Caco-2 (cell line): ENCODE measurements around the gene MARCHF6. TPM values are rescaled to one million over a fixed set of nuclear protein-coding genes. Genes with fewer than 3 reads are reported as not detected.

ENCODE experiments used
- BruUV-seq: library from RNA; stranded (reverse); fragments of 400-500 nt; replicated peaks from 2 replicates; lab custom pipeline; 2021; lab: Mats Ljungman, UMichigan
- CTCF ChIA-PET: fragments of 300-600 bp; sonication (Branson Sonifier 250); formaldehyde crosslinking; loops from one replicate; lab custom pipeline; 2022; ENCODE audit warnings: antibody characterized with exemption; lab: Charles Lee
- POLR2A ChIA-PET: fragments of 300-600 bp; sonication (Branson Sonifier 250); formaldehyde crosslinking; loops from one replicate; lab custom pipeline; 2022; ENCODE audit warnings: antibody characterized with exemption; lab: Charles Lee
- DNase-seq, 2 experiments: peaks; one replicate each; pipeline versions ENCODE4 v3.0.0 to v3.0.0-alpha.2; 2020 to 2022
- H3K27me3 ChIP-seq: replicated peaks from 2 replicates; pipeline ENCODE4 v1.6.0; 2011; ENCODE audit warnings: low read length; ENCODE audit not compliant: control insufficient read depth, insufficient read depth
- H3K36me3 ChIP-seq: 2 replicates; pipeline ENCODE4 v1.5.1; 2011; ENCODE audit warnings: low read length; ENCODE audit not compliant: control insufficient read depth, insufficient read depth
- H3K4me1 ChIP-seq: fragments of 250-450 bp; sonication (Bioruptor Pico); 2 replicates; pipeline ENCODE4 v1.5.1; 2020; ENCODE audit warnings: mild to moderate bottlenecking
- H3K4me3 ChIP-seq: 2 replicates; pipeline ENCODE4 v1.5.1; 2011; ENCODE audit warnings: low read depth, mild to moderate bottlenecking, control low read depth, low read length
- H3K9me3 ChIP-seq: fragments of 250-450 bp; sonication (Bioruptor Pico); 2 replicates; pipeline ENCODE4 v1.5.1; 2020; ENCODE audit warnings: mild to moderate bottlenecking, moderate library complexity
- H3K27ac Mint-ChIP-seq: one replicate; pipeline ENCODE4 v1.8.0; 2022; ENCODE audit warnings: mixed read lengths; ENCODE audit not compliant: unreplicated experiment
- H3K27me3 Mint-ChIP-seq: one replicate; pipeline ENCODE4 v1.8.0; 2022; ENCODE audit warnings: mixed read lengths; ENCODE audit not compliant: insufficient read depth, unreplicated experiment
- H3K36me3 Mint-ChIP-seq: one replicate; pipeline ENCODE4 v1.8.0; 2022; ENCODE audit warnings: mild to moderate bottlenecking, mixed read lengths; ENCODE audit not compliant: insufficient read depth, unreplicated experiment
- H3K4me1 Mint-ChIP-seq: one replicate; pipeline ENCODE4 v1.8.0; 2022; ENCODE audit warnings: low read depth, mixed read lengths; ENCODE audit not compliant: unreplicated experiment
- H3K4me3 Mint-ChIP-seq: one replicate; pipeline ENCODE4 v1.8.0; 2022; ENCODE audit warnings: mild to moderate bottlenecking, moderate library complexity, mixed read lengths; ENCODE audit not compliant: unreplicated experiment
- H3K9me3 Mint-ChIP-seq: one replicate; pipeline ENCODE4 v1.8.0; 2022; ENCODE audit warnings: mixed read lengths; ENCODE audit not compliant: unreplicated experiment
- intact Hi-C: fragments of 100-400 bp; cut with micrococcal nuclease; formaldehyde crosslinking; loops from one replicate; pipeline ENCODE4 v1.10.0; 2022; ENCODE audit not compliant: unreplicated experiment
- total RNA-seq: library from RNA; stranded (reverse); gene quantifications from 2 replicates; pipeline ENCODE4 v1.2.3, GENCODE V29; 2022
- TF ChIP-seq, protein P1 (sequence below), 2 experiments: fragments of 200-600 bp in 1 of 2; IDR thresholded peaks; 1 replicate in 1 of 2; 2 replicates in 1 of 2; pipeline versions ENCODE4 v1.5.1 to v1.8.0; 2011 to 2022; ENCODE audit warnings: antibody characterized with exemption in 1 of 2, control low read depth in 1 of 2, inconsistent platforms in 1 of 2, low read depth in 1 of 2, low read length in 1 of 2, mild to moderate bottlenecking in 1 of 2, moderate library complexity in 1 of 2; ENCODE audit not compliant: insufficient read depth in 1 of 2, severe bottlenecking in 1 of 2, unreplicated experiment in 1 of 2

Gene MARCHF6
- total RNA-seq, 1 experiment from 2014 or later: 123 TPM

- H3K4me1 Mint-ChIP-seq: peaks cover 13% of the 10 kb centered on the region
- peaks cover 8% of the 10 kb centered on the region for H3K9me3 Mint-ChIP-seq
- CTCF ChIA-PET: interaction anchor here (2.2 kb wide), 1 partner anchor 22 kb away, joined by 8 read pairs; no protein-coding TSS in a partner anchor
- H3K27me3 Mint-ChIP-seq: no peaks in the 10 kb centered on the region
- peaks cover 6% of the 10 kb centered on the region for H3K36me3 Mint-ChIP-seq
- H3K9me3 ChIP-seq: peaks cover 5% of the 10 kb centered on the region; the same call in 1 of the 2 replicates
- H3K4me1 ChIP-seq: peaks cover 4% of the 10 kb centered on the region
- H3K36me3 ChIP-seq: no peaks in the 10 kb centered on the region
- POLR2A ChIA-PET: no interaction called here
- intact Hi-C loops: no loop called here
- no peak for DNase-seq
- TF ChIP-seq, protein P1, sequence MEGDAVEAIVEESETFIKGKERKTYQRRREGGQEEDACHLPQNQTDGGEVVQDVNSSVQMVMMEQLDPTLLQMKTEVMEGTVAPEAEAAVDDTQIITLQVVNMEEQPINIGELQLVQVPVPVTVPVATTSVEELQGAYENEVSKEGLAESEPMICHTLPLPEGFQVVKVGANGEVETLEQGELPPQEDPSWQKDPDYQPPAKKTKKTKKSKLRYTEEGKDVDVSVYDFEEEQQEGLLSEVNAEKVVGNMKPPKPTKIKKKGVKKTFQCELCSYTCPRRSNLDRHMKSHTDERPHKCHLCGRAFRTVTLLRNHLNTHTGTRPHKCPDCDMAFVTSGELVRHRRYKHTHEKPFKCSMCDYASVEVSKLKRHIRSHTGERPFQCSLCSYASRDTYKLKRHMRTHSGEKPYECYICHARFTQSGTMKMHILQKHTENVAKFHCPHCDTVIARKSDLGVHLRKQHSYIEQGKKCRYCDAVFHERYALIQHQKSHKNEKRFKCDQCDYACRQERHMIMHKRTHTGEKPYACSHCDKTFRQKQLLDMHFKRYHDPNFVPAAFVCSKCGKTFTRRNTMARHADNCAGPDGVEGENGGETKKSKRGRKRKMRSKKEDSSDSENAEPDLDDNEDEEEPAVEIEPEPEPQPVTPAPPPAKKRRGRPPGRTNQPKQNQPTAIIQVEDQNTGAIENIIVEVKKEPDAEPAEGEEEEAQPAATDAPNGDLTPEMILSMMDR (IDR thresholded peaks at IDR 0.05; ENCODE audit: insufficient read depth in 1 of 2, low read depth in 1 of 2, low read length in 1 of 2, severe bottlenecking in 1 of 2, unreplicated experiment in 1 of 2): no peak
- H3K27me3 ChIP-seq: no peaks in the 10 kb centered on the region
- no TSS peak for BruUV-seq
- H3K4me3 Mint-ChIP-seq: peak overlapping the region; percentile 92
- H3K27ac Mint-ChIP-seq: peak overlapping the region; percentile 87
- no peak overlapping the region for H3K4me3 ChIP-seq
Observed at GRCh38 chr5:10306114-10306513, 47.4 kb upstream of the MARCHF6 start.

DNA sequence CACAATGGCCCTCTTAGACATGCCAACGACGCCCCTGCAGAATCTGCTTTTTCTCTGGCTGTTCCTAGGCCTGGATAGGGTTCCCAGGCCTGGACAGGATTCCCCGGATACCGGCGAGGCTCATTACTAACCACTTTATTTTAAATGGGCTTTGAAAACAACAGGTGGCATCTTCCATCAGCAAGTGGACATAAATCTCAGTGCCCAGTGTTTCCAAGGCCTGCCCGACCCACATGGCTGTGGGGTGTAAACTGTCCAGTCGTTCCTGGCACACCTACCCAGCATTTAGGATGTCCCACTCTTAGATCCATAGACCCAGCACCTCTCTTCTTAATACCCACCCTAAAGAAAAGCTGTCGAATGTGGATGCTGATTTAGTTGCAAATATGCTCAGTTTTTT lies 46.7 kb upstream of the MARCHF6 start:
- Mint-ChIP-seq H3K9me3 (peaks cover 8% of the 10 kb centered on the region), H3K36me3 (peaks cover 6% of the 10 kb centered on the region), H3K27ac (peak overlapping the region; percentile 87), H3K4me3 (peak overlapping the region; percentile 92), H3K27me3 (no peaks in the 10 kb centered on the region), H3K4me1 (peaks cover 13% of the 10 kb centered on the region)
- peak overlapping the region; percentile 69 for H3K4me3 ChIP-seq
- no TSS peak for BruUV-seq
- H3K4me1 ChIP-seq: peaks cover 4% of the 10 kb centered on the region
- TF ChIP-seq, protein P1 (IDR thresholded peaks at IDR 0.05; ENCODE audit: insufficient read depth in 1 of 2, low read depth in 1 of 2, low read length in 1 of 2, severe bottlenecking in 1 of 2, unreplicated experiment in 1 of 2): no peak
- H3K36me3 ChIP-seq: no peaks in the 10 kb centered on the region
- intact Hi-C loops: no loop called here
- H3K27me3 ChIP-seq: no peaks in the 10 kb centered on the region
- ChIA-PET POLR2A (interaction anchor here (0.7 kb wide), 1 partner anchor 12 kb away, joined by 3 read pairs; no protein-coding TSS in a partner anchor), CTCF (interaction anchor here (2.2 kb wide), 1 partner anchor 23 kb away, joined by 8 read pairs; no protein-coding TSS in a partner anchor)
- no peak for DNase-seq
- H3K9me3 ChIP-seq: peaks cover 5% of the 10 kb centered on the region; the same call in 1 of the 2 replicates

DNA sequence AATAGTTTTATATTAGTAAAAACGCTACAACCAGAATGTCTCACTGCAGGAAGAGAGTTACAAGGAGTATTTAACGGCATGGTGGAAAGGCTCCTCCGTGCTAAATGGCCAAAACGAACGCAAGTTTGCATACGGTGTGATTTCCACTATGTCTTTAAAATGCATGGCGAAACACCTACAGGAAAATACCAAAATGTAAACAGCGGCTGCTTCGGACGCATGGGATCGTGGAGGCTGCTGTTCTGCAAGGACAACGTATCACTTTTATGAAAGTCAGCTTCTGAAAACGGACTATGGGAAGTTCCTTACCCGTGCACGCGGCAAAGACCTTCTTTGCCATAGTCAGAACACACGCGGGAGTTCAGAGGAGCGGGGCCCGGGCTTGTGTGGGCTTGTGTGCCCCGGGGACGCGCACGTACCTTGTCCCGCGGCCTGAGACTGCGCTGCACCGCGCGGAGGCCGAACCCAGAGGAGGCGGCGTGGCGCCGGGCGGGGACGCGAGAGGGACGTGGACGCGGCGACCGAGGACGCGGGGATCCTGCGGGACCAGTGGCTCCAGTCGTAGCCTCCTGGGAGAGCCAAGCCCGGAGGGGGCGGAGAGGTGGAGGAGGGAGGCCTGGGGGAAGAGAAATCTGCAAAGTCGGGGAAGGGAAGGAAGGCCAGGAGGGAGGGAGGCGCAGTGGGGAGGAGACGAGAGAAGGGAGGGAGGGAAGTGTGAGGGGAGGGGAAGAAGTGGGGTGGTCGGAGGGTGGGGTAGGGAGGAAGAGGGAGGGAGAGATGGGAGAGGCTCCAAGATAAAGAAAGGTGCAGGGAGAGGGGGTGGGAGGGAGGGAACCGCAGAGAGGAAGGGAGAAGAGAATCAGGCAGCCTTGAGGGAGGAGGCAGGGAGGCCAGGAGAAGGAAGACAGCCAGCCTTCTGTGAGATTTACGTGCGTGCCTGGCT lies 46.0 kb upstream of the MARCHF6 start, which contains the start of gene CMBL:
Gene CMBL (minus strand): TSS at position 697 of the 943 bp plus-strand sequence. CDS start 17,140 bp downstream, outside the sequence.
- no TSS peak for BruUV-seq
- H3K36me3 ChIP-seq: no peaks in the 10 kb centered on the region
- peaks cover 4% of the 10 kb centered on the region for H3K4me1 ChIP-seq
- TF ChIP-seq, protein P1 (IDR thresholded peaks at IDR 0.05; ENCODE audit: insufficient read depth in 1 of 2, low read depth in 1 of 2, low read length in 1 of 2, severe bottlenecking in 1 of 2, unreplicated experiment in 1 of 2): no peak
- Mint-ChIP-seq H3K4me1 (peaks cover 13% of the 10 kb centered on the region), H3K4me3 (peak within 1 kb of the TSS; percentile 92), H3K36me3 (peaks cover 6% of the 10 kb centered on the region), H3K27ac (peak within 1 kb of the TSS; percentile 87), H3K9me3 (peaks cover 8% of the 10 kb centered on the region), H3K27me3 (no peaks in the 10 kb centered on the region)
- intact Hi-C loops: loop anchor here (1.0 kb wide), 1 partner anchor 46 kb away; the partner anchor contains the start of gene MARCHF6
- CTCF ChIA-PET: no interaction called here
- H3K4me3 ChIP-seq: peak within 1 kb of the TSS; percentile 69
- no peaks in the 10 kb centered on the region for H3K27me3 ChIP-seq
- POLR2A ChIA-PET: interaction anchor here (0.7 kb wide), 1 partner anchor 12 kb away, joined by 3 read pairs; no protein-coding TSS in a partner anchor
- peak; percentile 61 to 63 for DNase-seq
- H3K9me3 ChIP-seq: peaks cover 5% of the 10 kb centered on the region; the same call in 1 of the 2 replicates
